ENCODE results near the gene SPOCD1.

SPOCD1 gene

GRCh38 chr1:31788138-31788824 is 27.5 kb downstream of the SPOCD1 start (continued):
- TF ChIP-seq, protein P1, sequence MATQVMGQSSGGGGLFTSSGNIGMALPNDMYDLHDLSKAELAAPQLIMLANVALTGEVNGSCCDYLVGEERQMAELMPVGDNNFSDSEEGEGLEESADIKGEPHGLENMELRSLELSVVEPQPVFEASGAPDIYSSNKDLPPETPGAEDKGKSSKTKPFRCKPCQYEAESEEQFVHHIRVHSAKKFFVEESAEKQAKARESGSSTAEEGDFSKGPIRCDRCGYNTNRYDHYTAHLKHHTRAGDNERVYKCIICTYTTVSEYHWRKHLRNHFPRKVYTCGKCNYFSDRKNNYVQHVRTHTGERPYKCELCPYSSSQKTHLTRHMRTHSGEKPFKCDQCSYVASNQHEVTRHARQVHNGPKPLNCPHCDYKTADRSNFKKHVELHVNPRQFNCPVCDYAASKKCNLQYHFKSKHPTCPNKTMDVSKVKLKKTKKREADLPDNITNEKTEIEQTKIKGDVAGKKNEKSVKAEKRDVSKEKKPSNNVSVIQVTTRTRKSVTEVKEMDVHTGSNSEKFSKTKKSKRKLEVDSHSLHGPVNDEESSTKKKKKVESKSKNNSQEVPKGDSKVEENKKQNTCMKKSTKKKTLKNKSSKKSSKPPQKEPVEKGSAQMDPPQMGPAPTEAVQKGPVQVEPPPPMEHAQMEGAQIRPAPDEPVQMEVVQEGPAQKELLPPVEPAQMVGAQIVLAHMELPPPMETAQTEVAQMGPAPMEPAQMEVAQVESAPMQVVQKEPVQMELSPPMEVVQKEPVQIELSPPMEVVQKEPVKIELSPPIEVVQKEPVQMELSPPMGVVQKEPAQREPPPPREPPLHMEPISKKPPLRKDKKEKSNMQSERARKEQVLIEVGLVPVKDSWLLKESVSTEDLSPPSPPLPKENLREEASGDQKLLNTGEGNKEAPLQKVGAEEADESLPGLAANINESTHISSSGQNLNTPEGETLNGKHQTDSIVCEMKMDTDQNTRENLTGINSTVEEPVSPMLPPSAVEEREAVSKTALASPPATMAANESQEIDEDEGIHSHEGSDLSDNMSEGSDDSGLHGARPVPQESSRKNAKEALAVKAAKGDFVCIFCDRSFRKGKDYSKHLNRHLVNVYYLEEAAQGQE (tag by site-specific recombination; IDR thresholded peaks at IDR 0.05), result no peak
- TF ChIP-seq ZNF777 (tag by site-specific recombination; IDR thresholded peaks at IDR 0.05; ENCODE audit: borderline replicate concordance) (no peak), ZNF394 (tag by site-specific recombination; IDR thresholded peaks at IDR 0.05; ENCODE audit: borderline replicate concordance) (no peak), ZNF202 (tag by site-specific recombination; IDR thresholded peaks at IDR 0.05; ENCODE audit: borderline replicate concordance) (no peak), GLI2 (tag by site-specific recombination; IDR thresholded peaks at IDR 0.05; ENCODE audit: borderline replicate concordance, low read depth) (no peak)
- TF ChIP-seq, protein P2, sequence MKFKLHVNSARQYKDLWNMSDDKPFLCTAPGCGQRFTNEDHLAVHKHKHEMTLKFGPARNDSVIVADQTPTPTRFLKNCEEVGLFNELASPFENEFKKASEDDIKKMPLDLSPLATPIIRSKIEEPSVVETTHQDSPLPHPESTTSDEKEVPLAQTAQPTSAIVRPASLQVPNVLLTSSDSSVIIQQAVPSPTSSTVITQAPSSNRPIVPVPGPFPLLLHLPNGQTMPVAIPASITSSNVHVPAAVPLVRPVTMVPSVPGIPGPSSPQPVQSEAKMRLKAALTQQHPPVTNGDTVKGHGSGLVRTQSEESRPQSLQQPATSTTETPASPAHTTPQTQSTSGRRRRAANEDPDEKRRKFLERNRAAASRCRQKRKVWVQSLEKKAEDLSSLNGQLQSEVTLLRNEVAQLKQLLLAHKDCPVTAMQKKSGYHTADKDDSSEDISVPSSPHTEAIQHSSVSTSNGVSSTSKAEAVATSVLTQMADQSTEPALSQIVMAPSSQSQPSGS (tag by site-specific recombination; IDR thresholded peaks at IDR 0.05; ENCODE audit: low read depth), result no peak

GRCh38 chr1:31787786-31788137 is 28.1 kb downstream of the SPOCD1 start:
- H3K4me3 ChIP-seq (ENCODE audit: low read depth, low read length), result no peak overlapping the region

GRCh38 chr1:31787261-31787660 is 28.6 kb downstream of the SPOCD1 start:
- CTCF ChIA-PET, result interaction anchor here (0.6 to 3.1 kb wide), 4 partner anchors 20 to 224 kb away, joined by 3 to 51 read pairs (median 6); partner anchors contain the start of gene ADGRB2

More at GRCh38 chr1:31787786-31788137, 28.1 kb downstream of the SPOCD1 start:
- Histone ChIP-seq H3K9me3 (ENCODE audit: control insufficient read depth, insufficient read depth, low read depth, low read length) (no peaks in the 10 kb centered on the region), H3K27ac (ENCODE audit: extremely low read depth, low read depth, low read length) (no peak overlapping the region; the same call in 1 of the 2 replicates), H3K36me3 (ENCODE audit: control insufficient read depth in 2 of 2, insufficient read depth in 1 of 2, low read length in 2 of 2) (no peaks in the 10 kb centered on the region), H3K4me1 (ENCODE audit: control insufficient read depth, insufficient read depth, low read length) (no peaks in the 10 kb centered on the region)
- TF ChIP-seq YY1 (tag by site-specific recombination; IDR thresholded peaks at IDR 0.05), result no peak
- TF ChIP-seq ZNF792 (tag by site-specific recombination; IDR thresholded peaks at IDR 0.05), result no peak
- TF ChIP-seq ZNF768 (tag by site-specific recombination; IDR thresholded peaks at IDR 0.05), result 0 out of 2 replicates have a peak, but pooled peaks have one; percentile 38
- TF ChIP-seq MZF1 (tag by site-specific recombination; IDR thresholded peaks at IDR 0.05; ENCODE audit: borderline replicate concordance), result no peak
- no peak for TF ChIP-seq ZNF529 (tag by site-specific recombination; IDR thresholded peaks at IDR 0.05; ENCODE audit: insufficient replicate concordance)
- POLR2A ChIA-PET, result interaction anchor here (1.9 kb wide), 2 partner anchors 25 to 143 kb away, joined by 4 to 9 read pairs; partner anchors contain the start of gene PEF1
- CTCF ChIA-PET, result interaction anchor here (0.6 to 5.4 kb wide), 13 partner anchors 11 to 224 kb away, joined by 3 to 99 read pairs (median 8); partner anchors contain the start of gene ADGRB2

DNA sequence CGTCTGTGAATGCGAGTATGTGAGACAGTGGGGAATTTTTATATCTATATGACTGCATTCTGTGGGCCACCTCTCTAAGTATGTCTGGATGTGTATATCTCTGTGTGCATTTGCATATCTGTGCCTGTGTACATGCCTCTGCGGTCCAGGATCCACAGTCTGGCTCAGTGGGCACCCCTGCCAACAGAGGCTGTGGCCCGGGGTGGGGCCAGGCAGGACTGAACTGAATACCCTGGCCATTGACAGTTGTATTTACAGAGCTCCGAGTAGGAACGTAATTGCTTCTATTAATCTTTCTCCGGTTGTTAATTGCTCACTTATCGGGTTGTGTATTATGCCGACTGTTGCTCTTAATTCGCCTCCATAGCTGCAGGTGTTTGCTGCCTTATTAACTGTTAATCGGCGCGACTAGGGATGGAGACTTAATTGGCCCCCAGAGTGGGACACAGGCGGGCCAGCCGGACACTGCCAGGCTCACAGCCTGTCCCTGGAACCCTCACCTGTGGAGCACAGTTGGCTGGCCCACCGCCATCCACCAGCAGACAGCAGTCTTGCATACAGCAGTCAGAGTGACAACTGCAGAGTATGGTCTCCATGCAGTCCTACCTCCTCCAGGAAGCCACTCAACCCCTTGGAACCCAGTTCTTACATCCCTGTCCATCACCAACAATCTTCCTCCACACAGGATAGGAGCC is 29.3 kb downstream of the SPOCD1 start:
- Histone ChIP-seq H3K36me3 (ENCODE audit: control insufficient read depth in 2 of 2, insufficient read depth in 1 of 2, low read length in 2 of 2) (no peaks in the 10 kb centered on the region), H3K9me3 (ENCODE audit: control insufficient read depth, insufficient read depth, low read depth, low read length) (no peaks in the 10 kb centered on the region), H3K4me3 (ENCODE audit: low read depth, low read length) (no peak overlapping the region), H3K27ac (ENCODE audit: extremely low read depth, low read depth, low read length) (no peak overlapping the region), H3K4me1 (ENCODE audit: control insufficient read depth, insufficient read depth, low read length) (no peaks in the 10 kb centered on the region; the same call in 1 of the 2 replicates)
- CTCF ChIA-PET, result interaction anchor here (0.6 to 1.4 kb wide), 2 partner anchors 50 to 70 kb away, joined by 3 read pairs; no protein-coding TSS in a partner anchor
- POLR2A ChIA-PET, result no interaction called here
- TF ChIP-seq HOXA7 (CRISPR knock-in tag; IDR thresholded peaks at IDR 0.05; ENCODE audit: borderline replicate concordance) (no peak), ZNF660 (tag by site-specific recombination; IDR thresholded peaks at IDR 0.05) (no peak), SCRT2 (tag by site-specific recombination; IDR thresholded peaks at IDR 0.05) (peak; percentile 46), ZNF121 (tag by site-specific recombination; IDR thresholded peaks at IDR 0.05) (no peak)
- TF ChIP-seq, protein P3, sequence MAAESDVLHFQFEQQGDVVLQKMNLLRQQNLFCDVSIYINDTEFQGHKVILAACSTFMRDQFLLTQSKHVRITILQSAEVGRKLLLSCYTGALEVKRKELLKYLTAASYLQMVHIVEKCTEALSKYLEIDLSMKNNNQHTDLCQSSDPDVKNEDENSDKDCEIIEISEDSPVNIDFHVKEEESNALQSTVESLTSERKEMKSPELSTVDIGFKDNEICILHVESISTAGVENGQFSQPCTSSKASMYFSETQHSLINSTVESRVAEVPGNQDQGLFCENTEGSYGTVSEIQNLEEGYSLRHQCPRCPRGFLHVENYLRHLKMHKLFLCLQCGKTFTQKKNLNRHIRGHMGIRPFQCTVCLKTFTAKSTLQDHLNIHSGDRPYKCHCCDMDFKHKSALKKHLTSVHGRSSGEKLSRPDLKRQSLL (tag by site-specific recombination; IDR thresholded peaks at IDR 0.05), result no peak
- TF ChIP-seq, protein P4, sequence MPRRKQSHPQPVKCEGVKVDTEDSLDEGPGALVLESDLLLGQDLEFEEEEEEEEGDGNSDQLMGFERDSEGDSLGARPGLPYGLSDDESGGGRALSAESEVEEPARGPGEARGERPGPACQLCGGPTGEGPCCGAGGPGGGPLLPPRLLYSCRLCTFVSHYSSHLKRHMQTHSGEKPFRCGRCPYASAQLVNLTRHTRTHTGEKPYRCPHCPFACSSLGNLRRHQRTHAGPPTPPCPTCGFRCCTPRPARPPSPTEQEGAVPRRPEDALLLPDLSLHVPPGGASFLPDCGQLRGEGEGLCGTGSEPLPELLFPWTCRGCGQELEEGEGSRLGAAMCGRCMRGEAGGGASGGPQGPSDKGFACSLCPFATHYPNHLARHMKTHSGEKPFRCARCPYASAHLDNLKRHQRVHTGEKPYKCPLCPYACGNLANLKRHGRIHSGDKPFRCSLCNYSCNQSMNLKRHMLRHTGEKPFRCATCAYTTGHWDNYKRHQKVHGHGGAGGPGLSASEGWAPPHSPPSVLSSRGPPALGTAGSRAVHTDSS (tag by site-specific recombination; IDR thresholded peaks at IDR 0.05), result no peak

More at GRCh38 chr1:31787261-31787660, 28.6 kb downstream of the SPOCD1 start:
- Histone ChIP-seq H3K4me1 (ENCODE audit: control insufficient read depth, insufficient read depth, low read length) (no peaks in the 10 kb centered on the region), H3K36me3 (ENCODE audit: control insufficient read depth in 2 of 2, insufficient read depth in 1 of 2, low read length in 2 of 2) (no peaks in the 10 kb centered on the region), H3K4me3 (ENCODE audit: low read depth, low read length) (no peak overlapping the region), H3K9me3 (ENCODE audit: control insufficient read depth, insufficient read depth, low read depth, low read length) (no peaks in the 10 kb centered on the region), H3K27ac (ENCODE audit: extremely low read depth, low read depth, low read length) (no peak overlapping the region)
- 0 out of 2 replicates have a peak, but pooled peaks have one; percentile 14 for TF ChIP-seq ZNF600 (tag by site-specific recombination; IDR thresholded peaks at IDR 0.05)
- no peak for TF ChIP-seq ZBTB7A (tag by site-specific recombination; IDR thresholded peaks at IDR 0.05; ENCODE audit: low read depth)
- POLR2A ChIA-PET, result no interaction called here

Measured in HEK293 (cell line).